Smooth muscle cell (in vitro differentiated cells): ENCODE data around the gene FHOD3. TPM values are rescaled to one million over a fixed set of nuclear protein-coding genes. Genes with fewer than 3 reads are reported as not detected.

Experiments used
- DNase-seq: peaks from one replicate; lab custom pipeline; 2025; ENCODE audit not compliant: unreplicated experiment; lab: John Stamatoyannopoulos, UW
- H2AFZ ChIP-seq: fragments of 200-600 bp; sonication (generic); 2 replicates; pipeline ENCODE4 v1.6.0; 2016; ENCODE audit warnings: antibody characterized with exemption, low read depth, mild to moderate bottlenecking
- H3F3A ChIP-seq: fragments of 200-600 bp; sonication (generic); 2 replicates; pipeline ENCODE4 v1.6.0; 2017; ENCODE audit warnings: antibody characterized with exemption, low read depth
- H3K27ac ChIP-seq: fragments of 200-600 bp; sonication (generic); 2 replicates; pipeline ENCODE4 v1.5.1; 2016; ENCODE audit warnings: low read depth, mild to moderate bottlenecking
- H3K27me3 ChIP-seq: fragments of 200-600 bp; sonication (generic); 2 replicates; pipeline ENCODE4 v1.6.1; 2016; ENCODE audit warnings: low read depth, mild to moderate bottlenecking
- H3K36me3 ChIP-seq: fragments of 200-600 bp; sonication (generic); 2 replicates; pipeline ENCODE4 v1.5.1; 2016; ENCODE audit warnings: low read depth
- H3K4me1 ChIP-seq: fragments of 200-600 bp; sonication (generic); 2 replicates; pipeline ENCODE4 v1.5.1; 2016; ENCODE audit warnings: low read depth
- H3K4me2 ChIP-seq: fragments of 200-600 bp; sonication (generic); 2 replicates; pipeline ENCODE4 v1.6.0; 2016; ENCODE audit warnings: mild to moderate bottlenecking
- H3K4me3 ChIP-seq: fragments of 200-600 bp; sonication (generic); 2 replicates; pipeline ENCODE4 v1.5.1; 2016; ENCODE audit warnings: mild to moderate bottlenecking
- H3K79me2 ChIP-seq: fragments of 200-600 bp; sonication (generic); 2 replicates; pipeline ENCODE4 v1.6.0; 2016; ENCODE audit warnings: low read depth, mild to moderate bottlenecking
- H3K9ac ChIP-seq: fragments of 200-600 bp; sonication (generic); 2 replicates; pipeline ENCODE4 v1.6.0; 2016; ENCODE audit warnings: low read depth
- H3K9me3 ChIP-seq: fragments of 200-600 bp; sonication (generic); replicated peaks from 2 replicates; pipeline ENCODE4 v1.5.1; 2016; ENCODE audit warnings: low read depth
- H4K20me1 ChIP-seq: fragments of 200-600 bp; sonication (generic); 2 replicates; pipeline ENCODE4 v1.6.0; 2016; ENCODE audit warnings: low read depth
- WGBS: methylation state at CpG from one replicate; pipeline ENCODE4 v1.1.7; 2016; ENCODE audit warnings: low lambda C conversion rate; 5-methylcytosine and 5-hydroxymethylcytosine counted together
- polyA plus RNA-seq: library from polyadenylated mRNA; unstranded; fragments of >200 nt; fragmentation: Nextera tagmentation; extraction: Ambion mirVana; gene quantifications from 2 replicates; pipeline ENCODE4 v1.2.1, GENCODE V29; 2016
- total RNA-seq: library from RNA; depleted of rRNA; stranded (reverse); fragments of >200 nt; gene quantifications from 2 replicates; pipeline ENCODE4 v1.2.3, GENCODE V29; 2014
- TF ChIP-seq, protein P1 (sequence below): fragments of 200-600 bp; sonication (generic); IDR thresholded peaks from 2 replicates; pipeline ENCODE4 v1.5.1; 2017; ENCODE audit warnings: borderline replicate concordance, mild to moderate bottlenecking, antibody characterized with exemption; ENCODE audit not compliant: insufficient read depth, poor library complexity, severe bottlenecking

The FHOD3 gene
- total and polyA plus RNA-seq, 2 experiments from 2014 or later, result 6.3 to 19.4 TPM

DNA sequence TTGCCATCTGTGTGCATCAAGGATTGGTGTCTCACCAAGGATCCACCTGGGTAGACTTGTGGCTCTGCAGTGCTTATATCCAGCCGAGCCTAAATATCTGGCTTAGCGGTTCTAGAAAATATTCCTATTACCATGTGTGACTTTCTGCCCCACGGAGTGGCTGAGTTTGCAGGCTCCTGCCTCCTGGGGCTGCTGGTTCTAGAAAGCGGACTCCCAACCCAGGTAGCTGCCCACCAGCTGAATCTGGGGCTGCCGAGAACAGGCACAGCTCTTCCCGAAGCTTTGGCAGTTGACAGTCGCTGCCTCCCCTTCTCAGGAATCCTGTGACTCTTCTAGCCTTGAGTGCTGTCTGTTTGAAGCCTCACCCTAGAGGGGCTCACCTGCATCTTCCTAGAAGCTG lies 426.7 kb downstream of the FHOD3 start:
- no peak overlapping the region for H3K9ac ChIP-seq
- H3K27me3 ChIP-seq, result no peaks in the 10 kb centered on the region
- no peak overlapping the region for H3K4me3 ChIP-seq
- TF ChIP-seq, protein P1, sequence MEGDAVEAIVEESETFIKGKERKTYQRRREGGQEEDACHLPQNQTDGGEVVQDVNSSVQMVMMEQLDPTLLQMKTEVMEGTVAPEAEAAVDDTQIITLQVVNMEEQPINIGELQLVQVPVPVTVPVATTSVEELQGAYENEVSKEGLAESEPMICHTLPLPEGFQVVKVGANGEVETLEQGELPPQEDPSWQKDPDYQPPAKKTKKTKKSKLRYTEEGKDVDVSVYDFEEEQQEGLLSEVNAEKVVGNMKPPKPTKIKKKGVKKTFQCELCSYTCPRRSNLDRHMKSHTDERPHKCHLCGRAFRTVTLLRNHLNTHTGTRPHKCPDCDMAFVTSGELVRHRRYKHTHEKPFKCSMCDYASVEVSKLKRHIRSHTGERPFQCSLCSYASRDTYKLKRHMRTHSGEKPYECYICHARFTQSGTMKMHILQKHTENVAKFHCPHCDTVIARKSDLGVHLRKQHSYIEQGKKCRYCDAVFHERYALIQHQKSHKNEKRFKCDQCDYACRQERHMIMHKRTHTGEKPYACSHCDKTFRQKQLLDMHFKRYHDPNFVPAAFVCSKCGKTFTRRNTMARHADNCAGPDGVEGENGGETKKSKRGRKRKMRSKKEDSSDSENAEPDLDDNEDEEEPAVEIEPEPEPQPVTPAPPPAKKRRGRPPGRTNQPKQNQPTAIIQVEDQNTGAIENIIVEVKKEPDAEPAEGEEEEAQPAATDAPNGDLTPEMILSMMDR, result no peak
- no peak for DNase-seq
- H3K36me3 ChIP-seq, result no peaks in the 10 kb centered on the region
- H3K27ac ChIP-seq, result no peak overlapping the region
- no peaks in the 10 kb centered on the region for H3K4me1 ChIP-seq
- no peaks in the 10 kb centered on the region for H3K9me3 ChIP-seq
- H3F3A ChIP-seq, result no peaks in the 10 kb centered on the region
- no peaks in the 10 kb centered on the region for H4K20me1 ChIP-seq
- no peaks in the 10 kb centered on the region for H3K79me2 ChIP-seq
- no peak overlapping the region for H2AFZ ChIP-seq
- WGBS, result 88% methylated on average over 7 of the region's 7 CpGs
- peak overlapping the region; percentile 69 for H3K4me2 ChIP-seq

DNA sequence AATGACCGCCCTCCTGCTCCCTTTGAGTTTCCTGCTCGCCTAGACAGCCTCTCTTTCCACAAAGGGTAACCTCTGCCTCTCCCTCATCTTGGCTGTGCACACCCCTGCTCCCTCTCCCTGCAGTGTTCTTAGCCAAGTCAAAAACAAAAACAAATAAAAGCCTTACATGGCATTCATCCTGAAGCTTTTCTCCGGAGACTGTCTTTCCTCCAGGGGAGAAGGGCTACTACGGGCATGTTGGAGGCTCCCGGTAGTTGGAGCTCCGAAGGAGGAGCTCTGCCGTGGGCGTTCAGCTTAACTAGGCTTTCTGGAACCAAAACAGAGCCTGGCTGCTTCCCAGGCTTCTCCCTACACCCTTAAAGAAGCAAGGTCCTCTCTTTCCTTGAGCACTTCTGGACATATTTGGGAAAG lies 427.1 kb downstream of the FHOD3 start:
- Histone ChIP-seq H3K79me2 (no peaks in the 10 kb centered on the region), H3K4me1 (no peaks in the 10 kb centered on the region), H3K36me3 (no peaks in the 10 kb centered on the region), H3K9me3 (no peaks in the 10 kb centered on the region), H3K27me3 (no peaks in the 10 kb centered on the region), H3K4me2 (peak overlapping the region; percentile 69), H3K27ac (no peak overlapping the region), H3F3A (no peaks in the 10 kb centered on the region), H2AFZ (no peak overlapping the region), H3K4me3 (no peak overlapping the region), H3K9ac (no peak overlapping the region), H4K20me1 (no peaks in the 10 kb centered on the region)
- no peak for DNase-seq
- TF ChIP-seq, protein P1, result no peak
- WGBS, result 58% methylated on average over 8 of the region's 8 CpGs

DNA sequence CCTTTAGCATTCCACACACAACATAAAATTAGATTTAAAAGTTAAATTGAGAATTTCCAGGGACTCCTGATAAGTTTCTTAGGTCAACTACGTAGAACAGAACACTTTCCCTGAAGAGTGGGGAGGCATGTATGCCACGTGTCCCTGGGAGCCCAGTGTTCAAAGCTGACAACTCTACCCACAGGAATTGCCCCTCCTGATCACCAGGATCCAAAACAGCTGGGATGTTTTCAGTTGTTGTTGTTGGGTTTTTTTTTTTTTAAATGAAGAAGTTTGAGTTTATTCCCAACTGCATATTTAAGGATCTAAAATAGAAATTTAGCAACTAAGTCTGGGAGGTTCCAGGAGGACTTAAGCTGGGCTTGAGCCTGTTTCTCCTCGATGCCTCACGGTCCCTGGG lies 430.8 kb downstream of the FHOD3 start:
- Histone ChIP-seq H3K4me1 (no peaks in the 10 kb centered on the region), H3K27me3 (no peaks in the 10 kb centered on the region), H2AFZ (no peak overlapping the region), H3K36me3 (no peaks in the 10 kb centered on the region), H3K9me3 (no peaks in the 10 kb centered on the region), H4K20me1 (no peaks in the 10 kb centered on the region), H3K9ac (no peak overlapping the region), H3K4me2 (no peak overlapping the region), H3K4me3 (no peak overlapping the region), H3K79me2 (no peaks in the 10 kb centered on the region), H3F3A (no peaks in the 10 kb centered on the region), H3K27ac (no peak overlapping the region)
- no peak for DNase-seq
- WGBS, result 72% methylated on average over 4 of the region's 4 CpGs
- TF ChIP-seq, protein P1, result no peak

DNA sequence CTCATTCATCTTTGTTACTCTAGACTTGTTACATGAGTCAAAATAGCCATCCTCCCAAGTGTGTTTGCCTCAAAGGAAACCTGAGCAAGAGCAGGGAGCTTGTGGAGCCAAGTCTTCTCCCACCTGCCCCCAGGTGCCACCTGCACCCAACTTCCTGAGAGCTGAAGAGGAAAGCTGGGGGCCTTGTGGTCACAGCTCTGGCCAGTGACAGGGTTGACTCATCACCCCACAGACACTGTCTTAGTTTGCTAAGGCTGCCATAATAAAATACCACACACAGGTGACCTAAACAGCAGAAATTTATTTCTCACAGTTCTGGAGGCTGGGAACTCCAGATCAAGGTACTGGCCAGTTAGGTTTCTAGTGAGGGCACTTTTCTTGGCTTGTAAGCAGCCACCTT lies 431.7 kb downstream of the FHOD3 start:
- Histone ChIP-seq H3K79me2 (no peaks in the 10 kb centered on the region), H3K9ac (no peak overlapping the region), H4K20me1 (no peaks in the 10 kb centered on the region), H3K4me2 (no peak overlapping the region), H3K36me3 (no peaks in the 10 kb centered on the region), H3K4me1 (no peaks in the 10 kb centered on the region), H3K27ac (no peak overlapping the region), H3K9me3 (no peaks in the 10 kb centered on the region), H3K27me3 (no peaks in the 10 kb centered on the region), H2AFZ (no peak overlapping the region), H3F3A (no peaks in the 10 kb centered on the region), H3K4me3 (no peak overlapping the region)
- no peak for DNase-seq
- TF ChIP-seq, protein P1, result no peak
